Umbilical cord (tissue), 2 donors: ENCODE data around the gene OR1J1. TPM values are rescaled to one million over a fixed set of nuclear protein-coding genes. Genes with fewer than 3 reads are reported as not detected.

Source experiments
- DNase-seq: peaks from one replicate; pipeline ENCODE4 v3.0.0-alpha.2; 2015; ENCODE audit warnings: low spot score
- total RNA-seq: library from RNA; depleted of rRNA; stranded (reverse); fragments of >200 nt; gene quantifications from one replicate; pipeline ENCODE4 v1.2.3, GENCODE V29; 2014; ENCODE audit warnings: low replicate concordance; ENCODE audit not compliant: insufficient read depth

OR1J1 gene
- total RNA-seq, 1 donor from 2014 or later = 1.4 TPM

DNA sequence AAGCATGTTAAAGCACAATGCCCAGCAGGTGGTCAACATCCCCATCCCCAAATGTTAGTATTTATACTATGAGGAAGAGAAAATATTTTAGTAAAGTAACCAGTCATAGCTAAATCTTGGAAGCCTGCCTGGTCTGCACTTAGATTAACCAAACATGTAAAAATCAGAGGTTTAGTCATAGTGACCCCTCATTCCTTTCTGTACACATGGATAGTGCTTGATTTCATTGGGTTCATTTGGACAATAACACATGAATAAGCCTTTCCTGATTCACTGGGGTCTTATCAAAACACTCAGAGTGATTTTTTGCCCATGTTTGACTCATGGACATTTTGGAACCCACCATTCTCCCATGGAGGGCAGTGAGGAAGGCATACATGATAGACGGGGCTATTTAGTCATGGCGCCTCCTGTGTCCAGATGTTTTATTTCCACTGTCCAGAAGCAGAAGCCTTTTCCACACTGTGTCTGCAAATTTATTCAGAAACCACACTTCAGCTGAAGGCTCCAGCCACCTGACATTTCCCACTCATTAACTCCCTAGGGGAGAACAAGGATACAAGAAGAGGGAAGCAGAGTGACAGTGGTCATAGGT is 32.5 kb downstream of the OR1J1 start:
- DNase-seq = no peak

DNA sequence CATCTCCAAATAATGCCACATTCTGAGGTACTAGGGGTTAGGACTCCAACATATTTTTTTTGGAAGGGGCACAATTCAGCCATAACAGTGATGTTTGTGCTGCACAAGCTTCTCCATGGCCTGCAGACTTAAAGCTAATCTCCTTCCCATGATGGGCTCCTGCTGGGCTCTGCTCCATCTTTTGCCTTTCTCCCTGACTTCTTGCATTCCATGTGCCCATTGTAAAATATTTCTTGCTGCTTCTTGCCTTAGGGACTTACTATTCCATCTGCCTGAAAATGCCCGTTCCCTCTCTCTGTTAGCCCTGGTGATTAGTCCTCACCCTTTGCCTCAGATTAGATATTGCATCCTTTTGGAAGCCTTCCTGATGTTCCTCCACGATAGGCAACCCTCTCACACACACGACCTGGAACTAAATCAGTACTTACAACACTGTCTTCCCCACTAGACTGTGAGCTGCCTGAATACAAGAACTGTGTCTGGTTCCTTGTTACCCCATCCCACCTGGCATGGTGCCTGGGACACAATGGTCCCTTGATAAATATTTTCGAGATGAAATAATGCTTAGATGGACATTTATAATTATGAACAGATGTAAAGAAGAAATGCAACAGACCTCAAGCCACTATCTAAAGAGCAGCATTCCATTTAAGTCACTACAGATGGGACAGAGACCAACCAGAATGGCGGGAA is 33.5 kb downstream of the OR1J1 start:
- no peak for DNase-seq

DNA sequence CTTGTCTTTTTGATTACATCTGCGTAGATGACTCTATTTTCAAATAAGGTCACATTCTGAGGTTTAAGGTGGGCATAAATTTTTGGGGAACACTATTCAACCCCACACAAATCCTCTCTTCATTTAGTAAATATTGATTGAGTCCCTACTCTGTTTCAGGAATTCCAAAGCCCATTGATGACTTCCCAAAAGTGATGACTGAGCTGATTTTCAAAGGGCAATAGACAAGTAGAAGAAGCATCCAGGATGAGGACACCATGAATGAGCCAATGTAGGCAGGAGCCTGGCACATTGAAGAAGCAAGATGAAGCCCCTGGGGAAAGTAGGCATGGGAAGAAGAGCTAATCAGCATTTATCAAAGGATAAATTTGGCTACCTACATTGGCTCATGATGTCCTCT is 35.2 kb downstream of the OR1J1 start:
- no peak for DNase-seq

Other genes starting within 250 kb of the OR1J1 start
- 0.72 TPM for gene LHX6, start 249.0 kb downstream of the OR1J1 start, total RNA-seq
- gene RBM18, start 213.1 kb downstream of the OR1J1 start, total RNA-seq = 28.6 TPM
- gene MRRF, start 213.0 kb downstream of the OR1J1 start, total RNA-seq = 60.2 TPM
- gene PTGS1, start 106.9 kb downstream of the OR1J1 start, total RNA-seq = 22.9 TPM
- 1.2 TPM for gene OR1J2, start 32.9 kb upstream of the OR1J1 start, total RNA-seq
- gene OR1J4, start 41.2 kb upstream of the OR1J1 start, total RNA-seq = 2.9 TPM
- gene OR1N1, start 49.4 kb upstream of the OR1J1 start, total RNA-seq = 1.2 TPM
- 0.72 TPM for gene OR1N2, start 75.2 kb upstream of the OR1J1 start, total RNA-seq
- gene OR1L8, start 105.5 kb upstream of the OR1J1 start, total RNA-seq = not detected
- gene OR1Q1, start 136.8 kb upstream of the OR1J1 start, total RNA-seq = 9.6 TPM
- 0.72 TPM for gene OR1B1, start 179.7 kb upstream of the OR1J1 start, total RNA-seq
- not detected for gene OR1L1, start 183.8 kb upstream of the OR1J1 start, total RNA-seq
- not detected for gene OR1L3, start 197.2 kb upstream of the OR1J1 start, total RNA-seq
- not detected for gene OR1L4, start 246.1 kb upstream of the OR1J1 start, total RNA-seq